ENCODE measurements around the gene HOXB5.

The HOXB5 gene

DNA sequence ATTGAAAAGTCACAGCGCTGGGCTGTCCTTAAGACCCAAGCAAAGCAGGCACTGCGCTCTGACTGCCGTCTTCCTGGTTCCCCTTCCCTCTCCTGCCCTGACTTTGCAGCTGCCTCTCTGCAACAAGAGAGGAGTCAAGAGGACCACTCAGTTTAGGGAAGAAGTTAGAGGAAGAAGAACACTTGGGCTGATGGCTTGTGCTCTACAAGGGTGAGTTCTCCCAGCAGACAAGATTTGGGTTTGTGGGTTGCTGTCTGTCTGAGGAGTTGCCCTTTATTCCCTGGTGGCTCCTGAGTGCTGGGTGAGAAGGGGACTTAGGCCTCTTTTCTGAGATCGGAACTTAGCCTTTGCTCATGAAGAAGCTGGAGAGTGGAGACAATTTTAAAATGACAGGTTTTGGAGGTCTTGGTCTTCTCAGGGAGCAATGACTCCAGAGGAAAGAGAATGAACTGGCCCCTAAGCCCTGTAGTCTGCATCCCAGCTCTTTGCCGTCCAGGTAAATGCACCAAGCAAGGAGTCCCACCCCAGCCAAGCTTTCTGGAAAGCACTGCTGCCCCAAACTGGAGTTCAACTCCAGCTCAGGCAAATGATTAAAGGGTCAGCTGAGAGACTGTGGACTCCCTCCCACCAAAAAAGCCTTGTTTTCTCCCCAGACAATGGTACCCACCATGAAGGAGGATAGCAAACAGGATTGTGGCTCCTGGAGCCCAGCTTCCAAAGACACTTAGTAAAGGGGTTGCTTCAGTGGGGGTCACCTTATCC lies 35.3 kb upstream of the HOXB5 start:
- no peak overlapping the region for H3K4me3 ChIP-seq
- no peak overlapping the region for H3K4me2 ChIP-seq
- no peak for TF ChIP-seq Cebpa-rat (IDR thresholded peaks at IDR 0.05)
- no peaks in the 10 kb centered on the region; the same call in 1 of the 2 replicates for H3K9me3 ChIP-seq
- H3K9ac ChIP-seq, result no peak overlapping the region
- H3K4me1 ChIP-seq, result peaks cover 11% of the 10 kb centered on the region; the same call in 1 of the 2 replicates
- H3K27me3 ChIP-seq, result peaks cover 100% of the 10 kb centered on the region
- H3K36me3 ChIP-seq, result no peaks in the 10 kb centered on the region
- no peak overlapping the region for H3K27ac ChIP-seq
- peaks cover 99% of the 10 kb centered on the region for H4K20me1 ChIP-seq

- Histone ChIP-seq H3K9me3 (no peaks in the 10 kb centered on the region), H3K27ac (no peak overlapping the region), H3K4me3 (no peak overlapping the region), H3K4me1 (peaks cover 11% of the 10 kb centered on the region; the same call in 1 of the 2 replicates), H3K36me3 (no peaks in the 10 kb centered on the region), H3K27me3 (peaks cover 100% of the 10 kb centered on the region), H3K9ac (no peak overlapping the region), H3K4me2 (no peak overlapping the region), H4K20me1 (peaks cover 99% of the 10 kb centered on the region)
- TF ChIP-seq Cebpa-rat (IDR thresholded peaks at IDR 0.05), result no peak
These were observed 34.3 kb upstream of the HOXB5 start for GRCh38 chr17:48627623-48628521.

DNA sequence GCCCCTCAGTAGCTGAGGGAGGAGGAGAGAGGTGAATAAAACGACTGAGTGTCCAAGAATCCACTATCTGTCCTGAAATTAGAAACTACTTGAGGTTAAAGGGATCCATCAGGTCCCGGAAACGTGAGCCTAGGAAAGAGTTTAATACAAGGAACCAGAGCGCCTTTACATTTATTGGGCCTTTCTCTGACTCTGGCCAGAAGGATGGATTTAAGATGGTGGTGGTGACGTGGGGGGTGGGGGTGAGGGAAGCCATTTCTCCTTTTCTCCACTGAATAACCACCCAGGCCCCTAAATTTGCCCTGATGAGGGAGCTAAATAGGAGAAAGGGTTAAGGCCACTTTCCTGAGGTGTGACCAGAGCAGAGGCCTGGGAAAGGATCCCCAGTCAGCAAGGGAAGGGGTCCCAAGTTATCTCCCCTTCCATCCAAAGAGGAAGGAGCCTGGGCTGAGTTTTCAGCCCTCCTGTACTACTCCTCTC lies 33.6 kb upstream of the HOXB5 start:
- no peak for TF ChIP-seq Cebpa-rat (IDR thresholded peaks at IDR 0.05)
- no peaks in the 10 kb centered on the region for H3K9me3 ChIP-seq
- no peak overlapping the region for H3K27ac ChIP-seq
- H4K20me1 ChIP-seq, result peaks cover 99% of the 10 kb centered on the region
- H3K4me1 ChIP-seq, result peaks cover 11% of the 10 kb centered on the region; the same call in 1 of the 2 replicates
- no peak overlapping the region for H3K4me2 ChIP-seq
- H3K36me3 ChIP-seq, result no peaks in the 10 kb centered on the region
- no peak overlapping the region for H3K4me3 ChIP-seq
- H3K9ac ChIP-seq, result no peak overlapping the region
- peaks cover 100% of the 10 kb centered on the region for H3K27me3 ChIP-seq

DNA sequence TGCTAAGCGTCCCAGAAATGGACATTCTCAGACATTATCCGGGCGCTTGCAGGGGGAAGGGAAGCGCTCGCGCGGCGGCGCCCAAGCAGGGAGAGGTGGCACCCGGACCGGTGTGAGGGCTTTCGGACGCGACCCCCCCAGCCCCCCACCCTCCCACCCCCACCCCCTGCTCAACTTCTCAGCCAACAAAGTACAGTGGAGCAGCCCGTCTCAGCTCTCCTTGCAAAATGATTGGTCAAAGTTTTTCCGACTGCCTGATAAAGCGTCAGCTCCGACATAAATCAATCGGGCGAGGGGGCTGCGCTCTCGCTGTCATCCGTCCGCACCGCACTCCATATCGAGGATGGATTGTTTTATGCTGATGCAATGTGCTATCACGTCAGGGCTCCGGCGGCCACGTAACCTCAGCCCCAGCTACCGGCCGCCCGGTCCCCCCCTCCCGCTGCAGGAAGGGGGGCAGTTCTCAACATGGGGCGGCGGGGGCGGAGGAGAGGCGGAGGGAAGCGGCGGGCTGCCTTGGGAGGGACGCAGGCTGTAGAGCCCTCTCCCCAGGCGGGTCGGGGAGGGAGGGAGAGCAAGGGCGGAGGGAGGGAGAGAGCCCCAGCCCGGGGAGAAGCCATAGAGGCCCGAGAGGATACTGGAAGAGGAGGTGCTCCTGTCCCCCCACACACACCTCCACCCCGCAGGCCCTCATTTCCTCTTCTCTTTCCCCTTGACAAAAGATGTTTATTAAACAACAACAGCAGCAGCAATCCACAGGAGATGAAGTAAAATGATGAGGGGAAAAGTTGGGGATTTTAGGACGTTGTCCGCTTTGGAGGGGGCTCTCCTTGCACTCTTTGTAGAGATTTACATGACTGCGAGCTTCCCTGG lies 32.9 kb upstream of the HOXB5 start, which contains the start of gene HOXB9:
Gene HOXB9 (minus strand): TSS at position 114 of the 873 bp plus-strand sequence. CDS start 89 bp downstream, at position 25.
- H3K4me1 ChIP-seq, result peaks cover 11% of the 10 kb centered on the region; the same call in 1 of the 2 replicates
- TF ChIP-seq Cebpa-rat (IDR thresholded peaks at IDR 0.05), result no peak
- H3K9me3 ChIP-seq, result no peaks in the 10 kb centered on the region
- peak within 1 kb of the TSS; percentile 32 for H3K4me3 ChIP-seq
- H3K36me3 ChIP-seq, result no peaks in the 10 kb centered on the region
- H3K27me3 ChIP-seq, result peaks cover 100% of the 10 kb centered on the region
- H3K27ac ChIP-seq, result no peak within 1 kb of the TSS
- peaks cover 99% of the 10 kb centered on the region for H4K20me1 ChIP-seq
- peak within 1 kb of the TSS; percentile 46 for H3K4me2 ChIP-seq
- H3K9ac ChIP-seq, result no peak within 1 kb of the TSS

GRCh38 chr17:48625495-48626244 lies 32.1 kb upstream of the HOXB5 start:
- Histone ChIP-seq H3K4me2 (peak overlapping the region; percentile 46), H3K27ac (no peak overlapping the region), H3K4me3 (peak overlapping the region; percentile 32)

GRCh38 chr17:48624544-48625494 lies 31.2 kb upstream of the HOXB5 start:
- TF ChIP-seq Cebpa-rat (IDR thresholded peaks at IDR 0.05), result no peak
- Histone ChIP-seq H3K4me3 (peak overlapping the region; percentile 31), H3K4me2 (peak overlapping the region; percentile 46), H3K27me3 (peaks cover 100% of the 10 kb centered on the region), H3K4me1 (peaks cover 11% of the 10 kb centered on the region; the same call in 1 of the 2 replicates), H3K36me3 (no peaks in the 10 kb centered on the region), H3K9me3 (no peaks in the 10 kb centered on the region), H3K27ac (no peak overlapping the region), H4K20me1 (peaks cover 99% of the 10 kb centered on the region), H3K9ac (no peak overlapping the region)

More at GRCh38 chr17:48625495-48626244, 32.1 kb upstream of the HOXB5 start:
- H3K9ac ChIP-seq, result no peak overlapping the region
- H3K4me1 ChIP-seq, result peaks cover 11% of the 10 kb centered on the region; the same call in 1 of the 2 replicates
- peaks cover 100% of the 10 kb centered on the region for H3K27me3 ChIP-seq
- no peak for TF ChIP-seq Cebpa-rat (IDR thresholded peaks at IDR 0.05)
- no peaks in the 10 kb centered on the region for H3K36me3 ChIP-seq
- H4K20me1 ChIP-seq, result peaks cover 99% of the 10 kb centered on the region
- H3K9me3 ChIP-seq, result no peaks in the 10 kb centered on the region

DNA sequence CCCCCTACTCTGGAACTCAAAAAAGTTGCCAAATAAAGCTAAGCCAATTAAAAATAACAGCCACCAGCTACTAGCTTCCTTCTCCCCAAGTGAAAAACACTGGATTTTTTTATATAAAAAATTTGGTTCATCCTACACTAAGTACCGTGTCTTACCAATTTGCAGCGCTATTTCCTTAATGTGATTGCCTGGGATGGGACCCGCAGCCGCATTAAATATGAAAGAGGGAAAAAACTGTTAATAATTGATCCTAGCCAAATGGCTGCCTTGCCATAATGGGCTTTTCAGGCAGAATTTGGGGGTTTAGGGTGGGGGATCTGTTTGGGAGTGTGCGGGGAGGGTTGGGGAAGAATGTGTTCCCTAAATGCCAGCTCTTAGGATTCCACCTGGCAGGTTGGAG lies 30.5 kb upstream of the HOXB5 start:
- no peak overlapping the region for H3K4me3 ChIP-seq

More for the DNA sequence above, 30.5 kb upstream of the HOXB5 start:
- Histone ChIP-seq H3K27me3 (peaks cover 100% of the 10 kb centered on the region), H3K4me1 (peaks cover 11% of the 10 kb centered on the region; the same call in 1 of the 2 replicates), H3K36me3 (no peaks in the 10 kb centered on the region), H3K9ac (no peak overlapping the region), H4K20me1 (peaks cover 99% of the 10 kb centered on the region), H3K9me3 (no peaks in the 10 kb centered on the region), H3K4me2 (no peak overlapping the region), H3K27ac (no peak overlapping the region)
- no peak for TF ChIP-seq Cebpa-rat (IDR thresholded peaks at IDR 0.05)
